GM12801 (cell line): ENCODE results near the gene CMYA5.

Experiments
- TF ChIP-seq, protein P1 (sequence below): IDR thresholded peaks from one replicate; pipeline ENCODE4 v1.5.1; 2011; ENCODE audit warnings: control low read depth; ENCODE audit not compliant: insufficient read length; ENCODE audit errors: extremely low read depth

Gene CMYA5

DNA sequence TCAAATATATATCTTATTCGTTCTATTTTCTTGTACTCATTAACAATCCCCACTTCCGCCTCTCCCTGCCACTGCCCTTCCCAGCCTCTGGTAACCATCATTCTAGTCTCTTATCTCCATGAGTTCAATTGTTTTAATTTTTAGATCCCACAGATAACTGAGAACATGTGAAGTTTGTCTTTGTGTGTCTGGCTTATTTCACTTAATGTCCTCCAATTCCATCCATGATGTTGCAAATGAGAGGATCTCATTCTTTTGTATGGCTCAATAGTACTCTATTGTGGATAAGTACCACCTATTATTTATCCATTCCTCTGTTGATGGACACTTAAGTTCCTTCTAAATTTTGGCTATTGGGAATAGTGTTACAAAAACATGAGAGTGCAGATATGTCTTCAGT is 17.2 kb upstream of the CMYA5 start:
- TF ChIP-seq, protein P1, sequence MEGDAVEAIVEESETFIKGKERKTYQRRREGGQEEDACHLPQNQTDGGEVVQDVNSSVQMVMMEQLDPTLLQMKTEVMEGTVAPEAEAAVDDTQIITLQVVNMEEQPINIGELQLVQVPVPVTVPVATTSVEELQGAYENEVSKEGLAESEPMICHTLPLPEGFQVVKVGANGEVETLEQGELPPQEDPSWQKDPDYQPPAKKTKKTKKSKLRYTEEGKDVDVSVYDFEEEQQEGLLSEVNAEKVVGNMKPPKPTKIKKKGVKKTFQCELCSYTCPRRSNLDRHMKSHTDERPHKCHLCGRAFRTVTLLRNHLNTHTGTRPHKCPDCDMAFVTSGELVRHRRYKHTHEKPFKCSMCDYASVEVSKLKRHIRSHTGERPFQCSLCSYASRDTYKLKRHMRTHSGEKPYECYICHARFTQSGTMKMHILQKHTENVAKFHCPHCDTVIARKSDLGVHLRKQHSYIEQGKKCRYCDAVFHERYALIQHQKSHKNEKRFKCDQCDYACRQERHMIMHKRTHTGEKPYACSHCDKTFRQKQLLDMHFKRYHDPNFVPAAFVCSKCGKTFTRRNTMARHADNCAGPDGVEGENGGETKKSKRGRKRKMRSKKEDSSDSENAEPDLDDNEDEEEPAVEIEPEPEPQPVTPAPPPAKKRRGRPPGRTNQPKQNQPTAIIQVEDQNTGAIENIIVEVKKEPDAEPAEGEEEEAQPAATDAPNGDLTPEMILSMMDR = no peak

DNA sequence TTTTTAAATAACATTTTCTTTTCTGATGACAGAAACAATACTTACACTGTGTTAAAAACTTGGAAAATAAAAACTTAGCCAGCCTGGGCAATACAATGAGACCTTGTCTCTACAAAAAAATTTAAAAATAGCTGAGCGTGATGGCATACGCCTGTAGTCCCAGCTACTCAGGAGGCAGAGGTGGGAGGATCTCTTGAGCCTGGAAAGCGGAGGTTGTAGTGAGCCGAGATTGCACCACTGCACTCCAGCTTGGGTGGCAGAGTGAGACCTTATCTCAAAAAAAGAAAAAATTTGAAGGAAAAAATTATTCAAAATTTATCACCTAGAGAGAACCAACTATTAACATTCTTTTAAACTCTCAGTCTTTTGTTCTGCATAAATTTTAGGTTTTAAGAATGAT is 4.9 kb upstream of the CMYA5 start:
- TF ChIP-seq, protein P1 = no peak

DNA sequence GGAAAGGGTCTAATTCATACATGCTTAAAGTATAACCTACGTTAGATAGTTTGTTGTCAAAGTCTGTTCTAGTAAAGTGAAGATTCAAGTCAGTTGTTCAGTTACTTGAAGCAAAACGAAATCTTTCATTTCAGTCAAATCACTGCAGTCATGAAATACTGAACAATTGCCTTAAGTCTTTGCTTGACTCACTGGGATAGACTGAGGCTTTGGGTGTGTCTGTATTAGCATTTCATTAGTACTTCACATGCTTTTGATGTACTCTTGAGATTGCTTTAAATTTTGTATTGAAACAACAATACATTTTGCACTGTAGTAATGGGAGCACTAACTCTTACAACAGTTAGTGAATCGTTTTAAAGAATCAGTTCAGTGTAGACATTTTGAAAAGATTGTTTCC is 4.0 kb upstream of the CMYA5 start:
- TF ChIP-seq, protein P1 = no peak

GRCh38 chr5:79686799-79687198 is 2.8 kb upstream of the CMYA5 start:
- TF ChIP-seq, protein P1 = no peak

DNA sequence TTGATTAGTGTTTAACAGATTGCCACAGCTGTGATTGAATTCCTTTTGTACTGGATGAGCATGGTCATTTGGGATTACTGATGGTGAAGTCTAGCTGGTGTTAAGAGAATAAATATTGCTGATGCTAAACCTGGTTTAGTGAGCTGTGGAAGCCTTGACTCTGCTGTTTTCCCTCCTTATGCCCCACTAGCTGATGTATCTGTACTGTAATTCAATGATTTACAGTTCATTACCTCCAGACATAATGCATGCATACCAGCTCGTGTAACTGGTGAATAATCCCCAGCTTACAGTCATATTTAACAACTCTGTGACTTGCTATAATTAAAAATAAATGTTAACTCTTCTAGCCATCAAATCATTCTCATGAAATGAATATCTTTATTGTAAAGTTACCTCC is 1.7 kb upstream of the CMYA5 start:
- TF ChIP-seq, protein P1 = no peak

DNA sequence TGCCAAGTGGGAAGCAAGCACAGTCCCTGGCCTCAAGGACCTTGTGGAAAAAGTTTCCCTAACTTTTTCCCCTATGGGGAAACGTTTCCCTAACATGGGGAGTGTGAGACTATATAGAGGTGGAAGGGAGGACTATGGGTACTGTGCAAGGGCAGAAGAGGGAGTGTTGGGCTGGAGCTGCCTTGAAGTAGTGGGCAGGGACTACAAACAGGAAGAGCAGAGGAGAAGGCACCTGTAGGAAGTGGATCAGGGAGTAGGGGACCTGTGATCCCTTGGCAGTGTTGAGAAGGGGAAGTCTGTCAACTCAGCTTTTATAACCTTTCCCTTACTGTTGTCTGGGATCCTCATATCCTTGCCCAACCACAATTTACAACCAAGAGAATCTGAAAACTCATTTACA is 1.4 kb downstream of the CMYA5 start:
- TF ChIP-seq, protein P1 = no peak

GRCh38 chr5:79692596-79692995 is 3.0 kb downstream of the CMYA5 start:
- TF ChIP-seq, protein P1 = no peak

- TF ChIP-seq, protein P1 = no peak
Measured at GRCh38 chr5:79694183-79694582, 4.5 kb downstream of the CMYA5 start.
